ENCODE results near the gene HNRNPA2B1.
"Not testable (repeated sequence)": the region's sequence is repeated elsewhere in the genome, so short reads cannot be mapped to it uniquely, and the experiment has no call there.

HNRNPA2B1 gene

GRCh38 chr7:26198133-26198780 is 2.3 kb downstream of the HNRNPA2B1 start:
- no peak for DNase-seq (ENCODE audit: low spot score)

- no peak for DNase-seq (ENCODE audit: low spot score)
Measured at GRCh38 chr7:26197153-26198115, 3.1 kb downstream of the HNRNPA2B1 start.

- no peak for DNase-seq (ENCODE audit: low spot score)
Measured at GRCh38 chr7:26195867-26196657, 4.5 kb downstream of the HNRNPA2B1 start.

GRCh38 chr7:26195182-26195581 is 5.4 kb downstream of the HNRNPA2B1 start:
- DNase-seq (ENCODE audit: low spot score): no peak

- DNase-seq (ENCODE audit: low spot score): not testable (repeated sequence)
Measured at GRCh38 chr7:26194764-26195163, 5.8 kb downstream of the HNRNPA2B1 start.

- DNase-seq (ENCODE audit: low spot score): no peak
Measured at GRCh38 chr7:26193432-26194207, 6.9 kb downstream of the HNRNPA2B1 start.

- no peak for DNase-seq (ENCODE audit: low spot score)
Measured at GRCh38 chr7:26192485-26193087, 8.0 kb downstream of the HNRNPA2B1 start.

GRCh38 chr7:26191974-26192479 is 8.5 kb downstream of the HNRNPA2B1 start:
- DNase-seq (ENCODE audit: low spot score): no peak

GRCh38 chr7:26191233-26191973 is 9.1 kb downstream of the HNRNPA2B1 start:
- no peak for DNase-seq (ENCODE audit: low spot score)

- no peak for DNase-seq (ENCODE audit: low spot score)
Measured at GRCh38 chr7:26190417-26190869, 10.1 kb downstream of the HNRNPA2B1 start.

GRCh38 chr7:26189697-26190096 is 10.8 kb downstream of the HNRNPA2B1 start:
- DNase-seq (ENCODE audit: low spot score): no peak

- no peak for DNase-seq (ENCODE audit: low spot score)
Measured at GRCh38 chr7:26188957-26189541, 11.5 kb downstream of the HNRNPA2B1 start.

GRCh38 chr7:26188206-26188956 is 12.2 kb downstream of the HNRNPA2B1 start:
- no peak for DNase-seq (ENCODE audit: low spot score)

- no peak for DNase-seq (ENCODE audit: low spot score)
Measured at GRCh38 chr7:26187380-26188205, 13.0 kb downstream of the HNRNPA2B1 start.

GRCh38 chr7:26186364-26187311 is 13.9 kb downstream of the HNRNPA2B1 start:
- DNase-seq (ENCODE audit: low spot score): no peak

GRCh38 chr7:26185844-26186180 is 14.7 kb downstream of the HNRNPA2B1 start:
- DNase-seq (ENCODE audit: low spot score): no peak

Data from germinal center (tissue), 1 donor.